Activated T-helper 9 cell treated with anti-CD3 and anti-CD28 coated beads, Interleukin-2, amount 50 U/mL, for 16 hours (primary cell): ENCODE data around the gene HOXA11.
A peak's percentile ranks its signal among the peaks of the same experiment; 100 is the strongest.

Experiments used
- DNase-seq: peaks from one replicate; pipeline ENCODE4 v3.0.0-alpha.2; 2020; ENCODE audit warnings: low read depth

The HOXA11 gene

DNA sequence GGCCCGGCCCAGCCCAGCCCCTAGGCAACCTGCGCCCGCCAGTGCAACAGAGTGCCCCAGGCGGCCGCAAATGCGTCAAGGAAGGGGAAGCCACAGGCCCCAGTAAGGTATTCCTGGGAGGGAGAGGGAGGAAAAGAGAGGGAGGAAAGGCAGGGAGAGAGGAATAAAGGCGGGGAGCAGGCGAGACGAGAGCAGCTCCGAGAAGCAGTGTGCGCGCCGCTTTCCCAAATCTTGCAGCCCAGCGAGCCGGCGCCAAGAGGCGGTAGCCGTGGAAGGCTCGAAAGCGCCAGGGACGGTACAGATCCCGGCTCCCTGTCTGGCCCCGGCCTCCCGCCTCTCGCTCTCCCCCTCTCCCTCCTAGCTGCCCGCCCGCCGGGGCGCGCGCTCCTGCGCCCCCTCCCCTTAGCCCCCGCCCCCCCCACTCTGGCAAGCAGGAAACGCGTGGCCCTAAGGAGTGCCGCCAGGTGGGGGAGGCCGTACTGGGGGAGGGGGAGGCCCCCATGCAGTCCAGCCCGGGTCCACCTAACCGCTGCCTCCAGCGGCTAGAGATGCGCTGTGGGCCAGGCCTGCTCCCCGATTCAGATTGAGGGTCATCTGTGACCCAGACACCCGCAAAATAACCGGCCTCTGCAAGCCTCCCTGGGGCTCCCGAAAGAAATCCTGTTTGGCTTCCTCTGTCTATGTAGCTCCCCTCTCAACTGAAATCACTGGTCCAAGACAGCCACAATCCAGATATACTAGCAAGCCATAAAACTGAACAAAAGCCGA lies 15.2 kb downstream of the HOXA11 start:
- DNase-seq: no peak

GRCh38 chr7:27168265-27168947 lies 16.6 kb downstream of the HOXA11 start:
- no peak for DNase-seq

DNA sequence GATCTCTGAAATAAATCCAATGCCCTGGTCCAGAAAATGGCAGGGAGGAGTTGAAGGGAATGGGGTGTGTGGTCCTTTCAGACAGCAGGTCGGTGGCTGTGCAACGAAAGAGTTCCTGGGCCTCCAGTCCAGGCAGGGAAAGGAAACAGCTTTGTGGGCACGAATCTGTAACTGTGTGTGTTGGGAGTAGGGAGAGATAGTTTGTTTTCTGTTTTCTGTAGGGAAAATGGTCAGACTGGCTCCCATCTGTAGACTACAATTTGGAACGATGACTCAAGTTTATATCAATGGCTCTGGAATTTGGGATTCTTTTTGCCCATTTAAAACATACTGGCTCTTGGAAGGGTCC lies 17.1 kb downstream of the HOXA11 start:
- DNase-seq: no peak

- DNase-seq: no peak
These were observed 18.2 kb downstream of the HOXA11 start for GRCh38 chr7:27166531-27167505.

GRCh38 chr7:27165996-27166530 lies 19.0 kb downstream of the HOXA11 start:
- no peak for DNase-seq

DNA sequence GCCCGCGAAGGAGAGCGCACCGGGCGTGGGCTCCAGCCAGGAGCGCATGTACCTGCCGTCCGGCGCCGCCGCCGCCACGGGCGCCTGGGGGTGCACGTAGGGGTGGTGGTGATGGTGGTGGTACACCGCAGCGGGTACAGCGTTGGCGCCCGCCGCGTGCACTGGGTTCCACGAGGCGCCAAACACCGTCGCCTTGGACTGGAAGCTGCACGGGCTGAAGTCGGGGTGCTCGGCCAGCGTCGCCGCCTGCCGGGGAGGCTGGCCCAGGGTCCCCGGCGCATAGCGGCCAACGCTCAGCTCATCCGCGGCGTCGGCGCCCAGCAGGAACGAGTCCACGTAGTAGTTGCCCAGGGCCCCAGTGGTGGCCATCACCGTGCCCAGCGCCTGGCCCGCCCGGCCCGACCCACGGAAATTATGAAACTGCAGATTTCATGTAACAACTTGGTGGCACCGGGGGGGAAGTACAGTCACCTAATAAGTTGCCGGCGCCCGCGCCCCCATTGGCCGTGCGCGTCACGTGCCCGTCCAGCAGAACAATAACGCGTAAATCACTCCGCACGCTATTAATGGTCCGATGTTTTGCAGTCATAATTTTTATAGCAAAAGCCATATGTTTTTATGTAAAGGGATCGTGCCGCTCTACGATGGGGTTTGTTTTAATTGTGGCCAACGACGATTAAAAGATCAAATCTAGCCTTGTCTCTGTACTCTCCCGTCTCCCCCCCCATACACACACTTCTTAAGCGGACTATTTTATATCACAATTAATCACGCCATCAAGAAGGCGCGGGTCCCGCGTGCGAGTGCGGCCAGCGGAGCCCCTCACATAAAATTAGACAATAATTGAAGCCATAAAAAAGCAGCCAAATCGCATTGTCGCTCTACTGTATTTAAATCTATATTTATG lies 19.7 kb downstream of the HOXA11 start, which contains the start of gene HOXA9:
HOXA9 (minus strand) TSS at position 449 of the 907 bp plus-strand sequence; CDS start at position 369, 80 bp downstream.
- no peak for DNase-seq

DNA sequence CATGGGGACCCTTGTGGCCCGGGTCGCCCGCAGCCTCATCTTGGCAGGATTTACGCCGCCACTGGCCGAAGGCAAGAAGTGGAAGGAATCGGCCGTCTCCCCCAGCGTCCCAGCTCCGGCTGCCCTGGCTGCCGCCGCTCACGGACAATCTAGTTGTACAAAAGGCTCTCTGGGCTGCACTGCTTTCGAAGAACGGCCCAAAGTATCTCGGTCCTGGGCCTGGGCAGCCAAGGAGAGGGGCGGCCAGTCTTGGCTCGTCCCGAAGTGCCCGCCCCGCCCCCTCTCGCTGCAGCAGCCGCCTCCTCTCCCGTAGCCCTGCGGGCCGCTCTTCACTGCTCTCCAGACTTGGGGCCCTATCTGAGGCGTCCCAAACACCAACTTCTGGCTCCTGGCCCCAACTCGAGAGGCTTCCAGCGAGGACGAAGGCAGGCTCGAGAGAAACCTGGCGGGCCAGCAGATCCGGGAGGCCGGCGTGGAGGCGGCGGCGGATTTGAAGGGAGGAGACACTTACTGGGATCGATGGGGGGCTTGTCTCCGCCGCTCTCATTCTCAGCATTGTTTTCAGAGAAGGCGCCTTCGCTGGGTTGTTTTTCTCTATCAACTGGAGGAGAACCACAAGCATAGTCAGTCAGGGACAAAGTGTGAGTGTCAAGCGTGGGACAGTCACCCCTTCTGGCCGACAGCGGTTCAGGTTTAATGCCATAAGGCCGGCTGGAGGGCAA lies 20.5 kb downstream of the HOXA11 start:
- no peak for DNase-seq

- no peak for DNase-seq
These were observed 21.0 kb downstream of the HOXA11 start for GRCh38 chr7:27164045-27164366.

DNA sequence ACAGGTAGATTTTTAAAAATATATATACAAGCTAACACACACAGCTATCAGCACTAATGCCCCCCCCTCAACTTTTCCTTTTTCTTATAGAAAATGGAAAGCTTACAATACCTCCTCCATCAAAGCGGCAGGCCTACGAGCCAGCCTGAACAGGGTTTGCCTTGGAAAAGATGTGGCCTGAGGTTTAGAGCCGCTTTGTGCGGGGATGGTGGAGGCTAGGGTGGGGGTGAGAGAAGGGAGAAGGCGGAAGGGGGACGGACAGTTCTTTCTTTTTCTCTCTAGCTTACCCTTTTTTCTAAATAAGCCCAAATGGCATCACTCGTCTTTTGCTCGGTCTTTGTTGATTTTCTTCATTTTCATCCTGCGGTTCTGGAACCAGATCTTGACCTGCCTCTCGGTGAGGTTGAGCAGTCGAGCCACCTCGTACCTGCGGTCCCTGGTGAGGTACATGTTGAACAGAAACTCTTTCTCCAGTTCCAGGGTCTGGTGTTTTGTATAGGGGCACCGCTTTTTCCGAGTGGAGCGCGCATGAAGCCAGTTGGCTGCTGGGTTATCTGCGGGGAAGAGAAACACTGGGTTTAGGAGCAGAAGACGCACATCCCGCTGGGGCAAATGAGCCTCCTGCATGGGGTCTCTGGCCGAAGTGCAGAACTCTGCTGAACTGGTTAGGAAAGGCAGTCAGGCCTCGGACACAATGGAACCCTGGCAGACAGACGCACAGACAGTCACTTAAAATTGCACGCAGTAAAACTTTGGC lies 21.6 kb downstream of the HOXA11 start:
- DNase-seq: no peak

- DNase-seq: no peak
These were observed 22.3 kb downstream of the HOXA11 start for GRCh38 chr7:27162561-27163287.

DNA sequence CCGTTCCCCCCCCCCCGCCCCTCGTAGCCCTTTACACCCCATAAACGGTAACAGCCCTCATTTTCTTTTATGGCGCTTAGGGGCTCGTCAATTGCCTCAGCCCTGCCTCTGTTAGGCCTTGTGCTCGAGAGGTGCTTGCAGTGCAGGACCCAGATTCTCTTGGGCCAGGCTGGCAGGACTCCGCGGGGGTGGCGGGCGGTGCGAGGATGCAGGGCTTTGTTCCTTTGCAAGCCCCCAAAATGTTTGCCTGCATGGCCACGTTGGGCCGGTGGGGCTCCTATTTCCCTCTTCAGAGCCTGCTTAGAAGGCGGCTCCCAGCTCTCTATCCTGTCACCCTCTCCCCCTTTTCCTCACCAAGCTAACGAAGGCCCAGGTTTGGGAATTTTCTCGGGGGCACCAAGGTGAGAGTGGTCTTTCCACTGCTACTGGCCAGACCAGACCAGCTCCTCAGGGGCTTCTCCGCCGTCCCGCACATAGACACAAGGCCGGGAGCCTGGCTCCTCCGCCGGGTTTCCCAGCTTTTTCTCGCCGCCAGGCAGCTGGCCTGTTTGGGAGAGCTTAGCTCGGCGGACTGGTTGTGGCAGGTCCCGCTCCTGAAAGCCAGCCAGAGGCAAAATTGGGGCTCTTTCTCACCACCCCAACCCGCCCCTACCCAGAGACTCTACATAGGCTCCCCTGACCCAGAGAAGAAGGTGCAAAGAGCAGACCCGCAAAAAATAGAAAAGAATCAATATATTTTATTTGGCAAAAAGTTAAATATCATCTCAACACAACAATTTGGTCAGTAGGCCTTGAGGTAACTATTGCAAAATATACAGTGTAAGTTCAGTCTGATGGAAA lies 23.1 kb downstream of the HOXA11 start:
- no peak for DNase-seq

GRCh38 chr7:27161214-27161720 lies 23.8 kb downstream of the HOXA11 start:
- DNase-seq: no peak

DNA sequence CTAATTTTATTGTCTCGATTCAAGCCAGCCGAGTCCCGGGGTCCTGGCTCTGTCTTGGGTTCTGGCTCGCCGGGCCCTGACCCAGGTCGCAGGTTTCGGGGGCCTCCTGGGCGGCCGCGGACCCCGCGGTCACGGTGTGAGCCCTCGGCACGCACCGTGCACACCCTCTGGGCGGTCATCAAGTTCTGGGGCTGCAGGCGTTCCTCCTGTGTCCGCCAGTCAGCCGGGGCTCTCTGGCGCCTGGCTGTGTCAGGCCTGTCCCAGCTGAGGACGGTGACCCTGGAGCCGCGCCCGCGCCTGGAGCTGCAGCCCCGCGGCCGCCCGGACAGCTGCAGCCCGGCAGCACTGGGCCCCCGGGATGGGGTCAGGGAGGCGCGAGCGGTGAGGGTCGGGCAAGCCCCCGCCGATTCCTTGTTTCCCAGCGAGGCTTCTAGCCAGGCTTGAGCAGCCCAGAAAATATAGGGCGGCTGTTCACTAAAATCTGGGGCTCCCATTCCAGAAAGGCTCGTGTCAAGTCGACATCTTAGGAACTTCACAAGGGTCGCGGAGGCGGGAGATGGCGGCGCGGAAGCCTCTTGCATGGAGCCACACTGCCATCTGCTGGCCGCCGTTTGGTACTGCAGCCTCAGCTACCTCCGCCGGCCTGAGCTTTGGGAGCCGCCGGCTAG lies 24.4 kb downstream of the HOXA11 start:
- DNase-seq: peak; percentile 76

GRCh38 chr7:27160145-27160545 lies 24.9 kb downstream of the HOXA11 start:
- DNase-seq: no peak

DNA sequence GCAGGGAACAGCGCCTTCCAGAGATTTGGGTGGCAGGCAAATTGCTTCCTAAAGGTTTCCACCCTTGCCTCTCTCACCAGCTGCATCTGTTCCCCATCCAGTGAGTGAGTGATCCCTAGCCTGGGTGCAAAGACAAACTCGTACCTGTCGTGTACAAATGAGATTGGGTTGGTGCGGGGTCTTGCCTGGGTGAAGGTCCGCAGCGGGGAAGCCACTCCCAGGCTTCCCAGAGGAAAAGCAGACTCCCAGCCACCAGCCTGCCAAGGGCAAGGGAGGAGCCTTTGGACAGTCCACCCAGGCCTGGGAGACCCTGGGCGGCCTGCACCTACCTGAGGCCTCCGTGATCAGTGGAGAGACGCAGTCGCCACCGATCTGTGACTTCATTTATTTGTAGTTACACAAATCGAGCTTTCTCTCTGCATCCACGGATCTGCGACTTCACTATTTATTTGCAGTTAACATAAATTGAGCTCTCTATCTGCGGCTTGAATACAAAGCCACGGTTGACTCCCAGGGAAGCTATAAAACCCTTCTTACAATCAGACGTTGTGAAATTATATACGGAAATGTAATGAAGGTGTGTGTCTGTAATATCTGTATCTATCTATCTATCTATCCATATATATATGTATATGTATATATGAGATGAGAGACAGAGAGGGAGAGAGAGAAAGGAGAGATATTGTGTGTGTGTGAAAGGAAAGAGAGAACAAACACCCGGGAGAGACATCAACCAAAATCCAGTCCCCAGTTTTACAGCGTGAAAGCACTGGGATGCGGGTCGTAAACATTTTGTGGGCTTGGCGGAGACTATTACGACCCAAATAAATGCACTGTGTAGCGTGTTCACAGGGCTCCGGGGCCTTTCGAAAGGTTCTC lies 25.5 kb downstream of the HOXA11 start:
- no peak for DNase-seq
